ENCODE data around the gene VPS16. TPM values are rescaled to one million over a fixed set of nuclear protein-coding genes. Genes with fewer than 3 reads are reported as not detected.

VPS16 gene
- total and polyA plus RNA-seq, 2 of the 8 experiments (the other 6 are each of a cell fraction or from before 2014, with no cell fraction given): 23.8 to 25.9 TPM

DNA sequence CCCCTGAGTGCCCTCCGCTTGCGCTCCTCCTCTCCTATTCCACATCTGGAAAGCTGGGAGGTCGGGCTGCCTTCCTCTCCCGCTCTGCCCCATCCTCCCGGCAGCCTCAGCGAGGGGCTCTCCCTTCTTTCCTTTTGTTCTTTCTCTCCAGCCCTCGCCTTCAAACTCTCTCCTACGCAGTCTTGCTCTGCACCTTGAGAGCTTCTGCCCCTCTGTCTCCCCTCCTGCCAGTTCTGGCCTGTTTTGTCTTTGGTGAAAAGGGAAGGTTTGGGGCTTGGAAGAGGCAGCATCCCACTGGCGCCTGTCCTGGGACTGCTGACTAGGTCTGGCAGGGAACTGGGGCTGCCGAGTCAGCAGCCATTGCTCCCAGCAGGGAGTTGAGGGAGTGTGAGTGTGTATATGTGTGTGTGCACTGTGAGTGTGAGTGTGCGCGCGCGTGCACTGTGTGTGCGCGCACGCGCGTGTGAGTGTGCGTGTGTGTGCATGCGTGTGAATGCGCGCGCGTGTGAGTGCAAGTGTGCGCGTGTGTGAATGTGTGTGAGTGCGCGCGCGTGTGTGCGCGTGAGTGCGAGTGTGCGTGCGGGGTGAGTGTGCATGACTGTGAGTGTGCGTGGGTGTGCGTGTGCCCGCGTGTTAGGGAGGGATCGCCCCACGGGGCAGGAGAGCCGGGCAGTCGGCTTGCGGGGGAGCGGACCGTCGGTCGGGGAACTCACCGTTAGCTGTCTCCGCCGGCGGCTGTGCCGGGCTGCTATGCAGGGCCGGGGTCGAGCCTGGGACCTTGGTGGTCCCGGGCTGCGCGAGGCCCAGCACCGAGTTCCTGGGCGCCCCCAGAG lies 40.6 kb upstream of the VPS16 start:
- peak in 1 of 2 experiments; percentile 72 for DNase-seq (ENCODE audit: low read depth in 1 of 2, low spot score in 2 of 2)
- ChIA-PET CTCF (ENCODE audit: partially characterized antibody) (interaction anchor here (0.9 to 1.8 kb wide), 15 partner anchors 9 to 201 kb away, joined by 3 to 9 read pairs (median 4); partner anchors contain the start of gene TMEM239), POLR2A (ENCODE audit: partially characterized antibody) (interaction anchor here (0.6 to 2.3 kb wide), 10 partner anchors 8 to 242 kb away, joined by 3 to 14 read pairs (median 4); partner anchors contain the start of gene PTPRA)
- Histone ChIP-seq H3K4me3 (ENCODE audit: extremely low read depth in 1 of 4, insufficient read depth in 2 of 4, low read depth in 3 of 4, low read length in 4 of 4) (peak overlapping the region; percentile 73 to 96 (median 76)), H2BK5ac (ENCODE audit: low read depth, low read length) (peak overlapping the region; percentile 79; the same call in 1 of the 2 replicates), H2BK20ac (ENCODE audit: low read length) (peak overlapping the region; percentile 34; the same call in 1 of the 2 replicates), H4K20me1 (replicated peaks in 1 of 2; ENCODE audit: control insufficient read depth in 1 of 2, insufficient read depth in 2 of 2, low read length in 2 of 2) (peaks cover 0 to 10% of the 10 kb centered on the region in 2 experiments), H2BK15ac (ENCODE audit: low read length) (peak overlapping the region; percentile 81), H3K56ac (replicated peaks; ENCODE audit: insufficient read length, low read depth, low read length) (peak overlapping the region; percentile 87), H3K4me1 (replicated peaks in 1 of 4; ENCODE audit: control insufficient read depth in 3 of 4, insufficient read depth in 4 of 4, low read length in 3 of 4) (peaks cover 0 to 23% (median 7%) of the 10 kb centered on the region in 4 experiments; a peak in 6 of 7 replicates), H3K27me3 (replicated peaks in 1 of 4; ENCODE audit: control insufficient read depth in 3 of 4, extremely low read depth in 1 of 4, insufficient read depth in 3 of 4, low read length in 3 of 4) (peaks cover 23 to 41% (median 39%) of the 10 kb centered on the region in 4 experiments), H2BK12ac (ENCODE audit: low read depth, low read length) (peak overlapping the region; percentile 85; the same call in 1 of the 2 replicates), H3K14ac (ENCODE audit: insufficient read length) (no peak overlapping the region), H2AFZ (ENCODE audit: low read length) (peak overlapping the region; percentile 60; the same call in 1 of the 2 replicates), H3K79me1 (ENCODE audit: low read depth, low read length) (no peaks in the 10 kb centered on the region; the same call in 1 of the 2 replicates), H2AK5ac (ENCODE audit: low read depth, low read length) (peak overlapping the region; percentile 68; the same call in 1 of the 2 replicates), H4K5ac (ENCODE audit: insufficient read length, low read depth, low read length) (peak overlapping the region; percentile 87), H3K4me2 (ENCODE audit: insufficient read depth in 1 of 2, low read depth in 2 of 2, low read length in 2 of 2) (peak overlapping the region; percentile 97), H3K18ac (ENCODE audit: extremely low read depth, low read length) (peak overlapping the region; percentile 93), H3K79me2 (ENCODE audit: control insufficient read depth in 1 of 2, insufficient read depth in 2 of 2, low read length in 2 of 2) (no peaks in the 10 kb centered on the region), H4K8ac (ENCODE audit: extremely low read depth, insufficient read depth, low read length) (peak overlapping the region; percentile 84), H3K9ac (replicated peaks in 1 of 4; ENCODE audit: extremely low read depth in 1 of 4, low read depth in 3 of 4, low read length in 3 of 4) (peak overlapping the region; percentile 16 to 60 (median 39); a peak in 6 of 7 replicates), H3K36me3 (ENCODE audit: control insufficient read depth in 2 of 4, insufficient read depth in 4 of 4, low read length in 3 of 4) (peaks cover 11 to 33% (median 19%) of the 10 kb centered on the region in 4 experiments; a peak in 6 of 8 replicates), H3K4ac (replicated peaks; ENCODE audit: insufficient read length, low read depth, low read length) (peak overlapping the region; percentile 100), H3K23ac (ENCODE audit: insufficient read length) (peak overlapping the region; percentile 97), H3K9me3 (ENCODE audit: insufficient read depth in 2 of 2, low read depth in 1 of 2, low read length in 1 of 2) (no peaks in the 10 kb centered on the region), H3K23me2 (ENCODE audit: low read depth, low read length) (peaks cover 14% of the 10 kb centered on the region), H3K27ac (ENCODE audit: low read depth, low read length) (no peak overlapping the region), H2BK120ac (replicated peaks; ENCODE audit: low read depth, low read length) (peak overlapping the region; percentile 88), H4K91ac (replicated peaks; ENCODE audit: insufficient read length, low read length) (peak overlapping the region; percentile 100)
- FAIRE-seq: no peak
- WGBS, 2 experiments (ENCODE audit: extremely low coverage in 1 of 2, insufficient coverage in 1 of 2, insufficient read length in 1 of 2, insufficient replicate concordance in 2 of 2, low coverage in 1 of 2, low lambda C conversion rate in 2 of 2, missing lambda C conversion rate in 1 of 2): 3% methylated on average over 43 of the region's 61 CpGs; no CpG with 5 or more reads in 1 of the 2 experiments
- peak; percentile 96 for TF ChIP-seq ASH2L (IDR thresholded peaks at IDR 0.05; ENCODE audit: low read length)
- no peak for TF ChIP-seq SP1 (IDR thresholded peaks at IDR 0.05; ENCODE audit: low read depth, low read length)
- no peak for TF ChIP-seq TAF7 (optimal IDR thresholded peaks at IDR 0.05; ENCODE audit: borderline replicate concordance, low read depth, low read length)
- no peak for TF ChIP-seq RBBP5 (IDR thresholded peaks at IDR 0.05; ENCODE audit: borderline replicate concordance, low read depth, low read length)
- no peak for TF ChIP-seq CTCF (IDR thresholded peaks at IDR 0.05; ENCODE audit: control extremely low read depth in 1 of 3, insufficient read depth in 1 of 3, low read depth in 1 of 3, low read length in 3 of 3)
